HepG2 (cell line): ENCODE measurements around the gene TPM1.

ENCODE experiments used
- CHD2 ChIP-seq: IDR thresholded peaks from 2 replicates; pipeline ENCODE4 v1.6.1; 2011; ENCODE audit warnings: low read depth, low read length, improper control_type of control experiment
- EZH2 ChIP-seq: conservative IDR thresholded peaks from 2 replicates; pipeline ENCODE4 v1.6.1; 2012; ENCODE audit warnings: mild to moderate bottlenecking, low read depth, low read length, moderate library complexity
- KLF9 ChIP-seq: IDR thresholded peaks from 2 replicates; pipeline ENCODE4 v1.6.1; 2016; ENCODE audit warnings: low read depth
- MAF1 ChIP-seq: sonication (generic); formaldehyde crosslinking; IDR thresholded peaks from 2 replicates; pipeline ENCODE4 v1.5.0; 2020; ENCODE audit warnings: missing genetic modification reagents, borderline replicate concordance
- NFATC3 ChIP-seq: sonication (generic); formaldehyde crosslinking; IDR thresholded peaks from 2 replicates; pipeline ENCODE4 v1.5.1; 2020; ENCODE audit warnings: mild to moderate bottlenecking, missing genetic modification reagents
- NFKBIZ ChIP-seq: IDR thresholded peaks from 2 replicates; pipeline ENCODE4 v1.6.1; 2018; ENCODE audit warnings: missing genetic modification reagents, missing compliant biosample characterization
- POLR2A ChIP-seq, 2 experiments: IDR thresholded peaks; 2 replicates each; pipeline ENCODE4 v1.6.1; 2011; ENCODE audit warnings: low read depth in 2 of 2, low read length in 2 of 2, mild to moderate bottlenecking in 1 of 2, moderate library complexity in 1 of 2; ENCODE audit not compliant: insufficient read depth in 1 of 2
- POLR2AphosphoS5 ChIP-seq: IDR thresholded peaks from 2 replicates; pipeline ENCODE4 v1.6.1; 2012; ENCODE audit warnings: low read depth, low read length
- ZNF562 ChIP-seq: sonication (generic); formaldehyde crosslinking; IDR thresholded peaks from 2 replicates; pipeline ENCODE4 v1.8.0; 2022; ENCODE audit warnings: missing genetic modification reagents, borderline replicate concordance
- TF ChIP-seq, protein P1 (sequence below): sonication (generic); formaldehyde crosslinking; IDR thresholded peaks from 2 replicates; pipeline ENCODE4 v1.4.0; 2020; ENCODE audit warnings: missing genetic modification reagents, mild to moderate bottlenecking, borderline replicate concordance
- TF ChIP-seq, protein P2 (sequence below): IDR thresholded peaks from 2 replicates; pipeline ENCODE4 v1.6.1; 2012; ENCODE audit warnings: inconsistent platforms
- TF ChIP-seq, protein P3 (sequence below): sonication (generic); formaldehyde crosslinking; IDR thresholded peaks from 2 replicates; pipeline ENCODE4 v1.5.0; 2020; ENCODE audit warnings: mild to moderate bottlenecking, missing genetic modification reagents, moderate library complexity
- TF ChIP-seq, protein P4 (sequence below), 2 experiments: IDR thresholded peaks; 2 replicates each; pipeline ENCODE4 v1.6.1; 2011 to 2012; ENCODE audit warnings: low read length in 2 of 2, borderline replicate concordance in 1 of 2, low read depth in 1 of 2, mild to moderate bottlenecking in 1 of 2, moderate library complexity in 1 of 2

DNA sequence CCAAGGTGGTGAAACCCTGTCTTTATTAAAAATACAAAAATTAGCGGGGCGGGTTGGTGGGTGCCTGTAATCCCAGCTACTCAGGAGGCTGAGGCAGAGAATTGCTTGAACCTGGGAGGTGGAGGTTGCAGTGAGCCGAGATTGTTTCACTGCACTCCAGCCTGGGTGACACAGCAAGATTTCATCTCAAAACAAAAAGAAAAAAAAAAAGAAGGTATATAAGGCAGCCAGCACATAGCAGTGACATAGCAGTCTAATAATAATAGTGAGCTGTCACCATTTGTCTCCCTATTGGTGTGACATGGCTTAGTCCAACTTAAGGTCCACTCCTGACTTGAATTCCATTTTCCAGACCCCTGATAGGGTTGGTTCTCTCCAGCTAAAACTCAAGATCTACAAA, 70.3 kb downstream of the TPM1 start:
- TF ChIP-seq, protein P1, sequence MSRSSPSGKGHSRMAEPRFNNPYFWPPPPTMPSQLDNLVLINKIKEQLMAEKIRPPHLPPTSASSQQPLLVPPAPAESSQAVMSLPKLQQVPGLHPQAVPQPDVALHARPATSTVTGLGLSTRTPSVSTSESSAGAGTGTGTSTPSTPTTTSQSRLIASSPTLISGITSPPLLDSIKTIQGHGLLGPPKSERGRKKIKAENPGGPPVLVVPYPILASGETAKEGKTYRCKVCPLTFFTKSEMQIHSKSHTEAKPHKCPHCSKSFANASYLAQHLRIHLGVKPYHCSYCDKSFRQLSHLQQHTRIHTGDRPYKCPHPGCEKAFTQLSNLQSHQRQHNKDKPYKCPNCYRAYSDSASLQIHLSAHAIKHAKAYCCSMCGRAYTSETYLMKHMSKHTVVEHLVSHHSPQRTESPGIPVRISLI (CRISPR knock-in tag), result no peak
- TF ChIP-seq EZH2 (no peak), ZNF562 (CRISPR knock-in tag) (no peak), NFATC3 (CRISPR knock-in tag) (no peak), MAF1 (no peak), NFKBIZ (CRISPR knock-in tag) (no peak), CHD2 (no peak), KLF9 (CRISPR knock-in tag) (no peak), POLR2A (IDR thresholded peaks at IDR 0.05; ENCODE audit: insufficient read depth in 1 of 2, low read depth in 2 of 2, low read length in 2 of 2) (no peak), POLR2AphosphoS5 (no peak)
- TF ChIP-seq, protein P2, sequence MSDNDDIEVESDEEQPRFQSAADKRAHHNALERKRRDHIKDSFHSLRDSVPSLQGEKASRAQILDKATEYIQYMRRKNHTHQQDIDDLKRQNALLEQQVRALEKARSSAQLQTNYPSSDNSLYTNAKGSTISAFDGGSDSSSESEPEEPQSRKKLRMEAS, result no peak
- TF ChIP-seq, protein P3, sequence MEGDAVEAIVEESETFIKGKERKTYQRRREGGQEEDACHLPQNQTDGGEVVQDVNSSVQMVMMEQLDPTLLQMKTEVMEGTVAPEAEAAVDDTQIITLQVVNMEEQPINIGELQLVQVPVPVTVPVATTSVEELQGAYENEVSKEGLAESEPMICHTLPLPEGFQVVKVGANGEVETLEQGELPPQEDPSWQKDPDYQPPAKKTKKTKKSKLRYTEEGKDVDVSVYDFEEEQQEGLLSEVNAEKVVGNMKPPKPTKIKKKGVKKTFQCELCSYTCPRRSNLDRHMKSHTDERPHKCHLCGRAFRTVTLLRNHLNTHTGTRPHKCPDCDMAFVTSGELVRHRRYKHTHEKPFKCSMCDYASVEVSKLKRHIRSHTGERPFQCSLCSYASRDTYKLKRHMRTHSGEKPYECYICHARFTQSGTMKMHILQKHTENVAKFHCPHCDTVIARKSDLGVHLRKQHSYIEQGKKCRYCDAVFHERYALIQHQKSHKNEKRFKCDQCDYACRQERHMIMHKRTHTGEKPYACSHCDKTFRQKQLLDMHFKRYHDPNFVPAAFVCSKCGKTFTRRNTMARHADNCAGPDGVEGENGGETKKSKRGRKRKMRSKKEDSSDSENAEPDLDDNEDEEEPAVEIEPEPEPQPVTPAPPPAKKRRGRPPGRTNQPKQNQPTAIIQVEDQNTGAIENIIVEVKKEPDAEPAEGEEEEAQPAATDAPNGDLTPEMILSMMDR (CRISPR knock-in tag), result no peak
- TF ChIP-seq, protein P4, sequence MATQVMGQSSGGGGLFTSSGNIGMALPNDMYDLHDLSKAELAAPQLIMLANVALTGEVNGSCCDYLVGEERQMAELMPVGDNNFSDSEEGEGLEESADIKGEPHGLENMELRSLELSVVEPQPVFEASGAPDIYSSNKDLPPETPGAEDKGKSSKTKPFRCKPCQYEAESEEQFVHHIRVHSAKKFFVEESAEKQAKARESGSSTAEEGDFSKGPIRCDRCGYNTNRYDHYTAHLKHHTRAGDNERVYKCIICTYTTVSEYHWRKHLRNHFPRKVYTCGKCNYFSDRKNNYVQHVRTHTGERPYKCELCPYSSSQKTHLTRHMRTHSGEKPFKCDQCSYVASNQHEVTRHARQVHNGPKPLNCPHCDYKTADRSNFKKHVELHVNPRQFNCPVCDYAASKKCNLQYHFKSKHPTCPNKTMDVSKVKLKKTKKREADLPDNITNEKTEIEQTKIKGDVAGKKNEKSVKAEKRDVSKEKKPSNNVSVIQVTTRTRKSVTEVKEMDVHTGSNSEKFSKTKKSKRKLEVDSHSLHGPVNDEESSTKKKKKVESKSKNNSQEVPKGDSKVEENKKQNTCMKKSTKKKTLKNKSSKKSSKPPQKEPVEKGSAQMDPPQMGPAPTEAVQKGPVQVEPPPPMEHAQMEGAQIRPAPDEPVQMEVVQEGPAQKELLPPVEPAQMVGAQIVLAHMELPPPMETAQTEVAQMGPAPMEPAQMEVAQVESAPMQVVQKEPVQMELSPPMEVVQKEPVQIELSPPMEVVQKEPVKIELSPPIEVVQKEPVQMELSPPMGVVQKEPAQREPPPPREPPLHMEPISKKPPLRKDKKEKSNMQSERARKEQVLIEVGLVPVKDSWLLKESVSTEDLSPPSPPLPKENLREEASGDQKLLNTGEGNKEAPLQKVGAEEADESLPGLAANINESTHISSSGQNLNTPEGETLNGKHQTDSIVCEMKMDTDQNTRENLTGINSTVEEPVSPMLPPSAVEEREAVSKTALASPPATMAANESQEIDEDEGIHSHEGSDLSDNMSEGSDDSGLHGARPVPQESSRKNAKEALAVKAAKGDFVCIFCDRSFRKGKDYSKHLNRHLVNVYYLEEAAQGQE (IDR thresholded peaks at IDR 0.05; ENCODE audit: borderline replicate concordance in 1 of 2, low read depth in 1 of 2, low read length in 2 of 2), result no peak
